Parathyroid adenoma (tissue), 2 donors: ENCODE data around the gene SAMD4A.

Source experiments
- H2AFZ ChIP-seq: fragments of 300-600 bp; sonication (generic); one replicate; pipeline ENCODE4 v1.7.0; 2017; ENCODE audit warnings: antibody characterized with exemption, mild to moderate bottlenecking
- H3K27ac ChIP-seq: fragments of 300-600 bp; sonication (generic); one replicate; pipeline ENCODE4 v1.7.0; 2017
- H3K27me3 ChIP-seq: fragments of 300-600 bp; sonication (generic); one replicate; pipeline ENCODE4 v1.7.0; 2017; ENCODE audit warnings: low read length; ENCODE audit not compliant: control insufficient read depth, insufficient read depth
- H3K36me3 ChIP-seq: fragments of 300-600 bp; sonication (generic); one replicate; pipeline ENCODE4 v1.7.0; 2017; ENCODE audit warnings: low read length; ENCODE audit not compliant: control insufficient read depth, insufficient read depth
- H3K4me1 ChIP-seq: fragments of 300-600 bp; sonication (generic); one replicate; pipeline ENCODE4 v1.7.0; 2017; ENCODE audit warnings: control low read depth
- H3K4me2 ChIP-seq: fragments of 300-600 bp; sonication (generic); one replicate; pipeline ENCODE4 v1.7.0; 2017; ENCODE audit warnings: low read length
- H3K4me3 ChIP-seq: fragments of 300-600 bp; sonication (generic); one replicate; pipeline ENCODE4 v1.7.0; 2017; ENCODE audit warnings: low read depth, low read length
- H3K79me2 ChIP-seq: fragments of 300-600 bp; sonication (generic); one replicate; pipeline ENCODE4 v1.7.0; 2017; ENCODE audit warnings: control low read depth
- H3K9ac ChIP-seq: fragments of 300-600 bp; sonication (generic); one replicate; pipeline ENCODE4 v1.7.0; 2017; ENCODE audit warnings: mild to moderate bottlenecking
- H3K9me3 ChIP-seq: fragments of 300-600 bp; sonication (generic); one replicate; pipeline ENCODE4 v1.7.0; 2017; ENCODE audit warnings: low read length; ENCODE audit not compliant: control insufficient read depth
- TF ChIP-seq, protein P1 (sequence below): fragments of 300-600 bp; sonication (generic); IDR thresholded peaks from one replicate; pipeline ENCODE4 v1.7.0; 2017; ENCODE audit warnings: antibody characterized with exemption, mild to moderate bottlenecking
- donor health status: primary hyperparathyroidism.

The SAMD4A gene

DNA sequence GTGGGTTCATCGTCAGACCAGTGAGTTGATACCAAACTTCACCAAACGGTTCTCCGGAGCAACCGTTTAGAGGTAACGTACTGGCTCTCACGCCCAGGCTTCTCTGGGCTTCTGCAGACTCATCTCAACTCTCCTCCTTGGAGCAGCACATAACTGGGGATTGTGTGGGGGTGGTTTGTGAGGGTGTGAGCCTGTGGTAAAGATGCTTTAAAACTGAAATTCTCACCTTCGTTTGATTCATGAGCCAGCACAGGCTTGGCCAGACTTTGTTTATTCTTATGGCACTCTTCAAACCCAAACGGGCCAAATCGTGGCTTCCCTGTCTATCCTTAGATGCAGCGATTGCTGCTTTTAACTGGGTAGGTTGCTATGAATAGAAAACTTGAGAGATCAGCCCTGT lies 121.3 kb downstream of the SAMD4A start:
- Histone ChIP-seq H3K4me1 (no peaks in the 10 kb centered on the region), H3K27ac (no peak overlapping the region)
- TF ChIP-seq, protein P1, sequence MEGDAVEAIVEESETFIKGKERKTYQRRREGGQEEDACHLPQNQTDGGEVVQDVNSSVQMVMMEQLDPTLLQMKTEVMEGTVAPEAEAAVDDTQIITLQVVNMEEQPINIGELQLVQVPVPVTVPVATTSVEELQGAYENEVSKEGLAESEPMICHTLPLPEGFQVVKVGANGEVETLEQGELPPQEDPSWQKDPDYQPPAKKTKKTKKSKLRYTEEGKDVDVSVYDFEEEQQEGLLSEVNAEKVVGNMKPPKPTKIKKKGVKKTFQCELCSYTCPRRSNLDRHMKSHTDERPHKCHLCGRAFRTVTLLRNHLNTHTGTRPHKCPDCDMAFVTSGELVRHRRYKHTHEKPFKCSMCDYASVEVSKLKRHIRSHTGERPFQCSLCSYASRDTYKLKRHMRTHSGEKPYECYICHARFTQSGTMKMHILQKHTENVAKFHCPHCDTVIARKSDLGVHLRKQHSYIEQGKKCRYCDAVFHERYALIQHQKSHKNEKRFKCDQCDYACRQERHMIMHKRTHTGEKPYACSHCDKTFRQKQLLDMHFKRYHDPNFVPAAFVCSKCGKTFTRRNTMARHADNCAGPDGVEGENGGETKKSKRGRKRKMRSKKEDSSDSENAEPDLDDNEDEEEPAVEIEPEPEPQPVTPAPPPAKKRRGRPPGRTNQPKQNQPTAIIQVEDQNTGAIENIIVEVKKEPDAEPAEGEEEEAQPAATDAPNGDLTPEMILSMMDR, result no peak

DNA sequence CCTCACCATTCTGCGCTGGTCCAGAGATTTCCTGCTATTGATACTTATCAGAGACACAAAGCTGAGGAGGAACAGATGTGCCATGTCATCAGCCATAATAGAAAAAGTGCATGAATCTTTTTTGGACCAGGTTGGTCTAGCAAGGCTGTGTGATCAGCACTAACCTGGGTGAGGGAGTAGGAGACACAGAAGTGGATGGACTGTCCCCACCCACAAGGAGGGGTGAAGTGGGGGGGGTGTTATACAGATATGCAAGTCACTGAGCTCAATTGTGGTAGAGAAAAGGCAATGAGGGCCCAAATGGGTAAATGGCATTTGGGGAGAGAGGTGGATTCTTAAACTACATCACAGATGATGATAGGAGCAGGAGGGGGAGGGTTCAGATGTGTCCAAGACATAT lies 123.0 kb downstream of the SAMD4A start:
- H3K9ac ChIP-seq, result no peak overlapping the region
- H3K9me3 ChIP-seq, result no peaks in the 10 kb centered on the region
- H3K4me3 ChIP-seq, result no peak overlapping the region
- TF ChIP-seq, protein P1, result no peak
- no peak overlapping the region for H3K4me2 ChIP-seq
- no peak overlapping the region for H3K27ac ChIP-seq
- no peak overlapping the region for H2AFZ ChIP-seq
- H3K4me1 ChIP-seq, result no peaks in the 10 kb centered on the region
- peaks cover 7% of the 10 kb centered on the region for H3K79me2 ChIP-seq
- no peaks in the 10 kb centered on the region for H3K27me3 ChIP-seq
- H3K36me3 ChIP-seq, result no peaks in the 10 kb centered on the region

More for the DNA sequence above, 121.3 kb downstream of the SAMD4A start:
- Histone ChIP-seq H3K9ac (no peak overlapping the region), H3K4me2 (no peak overlapping the region), H3K27me3 (no peaks in the 10 kb centered on the region), H3K4me3 (no peak overlapping the region), H3K36me3 (no peaks in the 10 kb centered on the region), H3K79me2 (peaks cover 7% of the 10 kb centered on the region), H3K9me3 (no peaks in the 10 kb centered on the region), H2AFZ (no peak overlapping the region)

DNA sequence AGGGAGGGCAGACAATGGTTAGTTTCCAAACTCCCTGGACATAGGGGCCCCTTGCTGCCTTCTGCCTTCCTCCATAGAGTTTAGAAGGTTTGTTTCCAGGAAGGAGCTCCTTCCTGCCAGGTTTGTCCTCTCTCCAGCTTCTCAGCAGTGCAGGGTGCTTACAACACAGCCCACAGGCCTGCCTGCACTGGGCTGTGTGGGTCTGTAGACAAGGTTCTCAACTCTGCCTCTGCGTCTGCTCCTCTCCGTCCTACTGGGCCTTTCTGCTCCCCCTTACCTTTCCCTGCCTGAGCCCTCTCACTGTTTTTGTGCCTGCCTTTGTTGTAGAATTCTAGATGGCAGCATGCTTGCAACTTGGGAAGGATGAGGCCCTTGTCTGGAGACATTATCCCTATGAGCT lies 124.0 kb downstream of the SAMD4A start:
- H3K36me3 ChIP-seq, result no peaks in the 10 kb centered on the region
- no peak overlapping the region for H3K27ac ChIP-seq
- TF ChIP-seq, protein P1, result no peak
- H3K4me2 ChIP-seq, result no peak overlapping the region
- H3K4me1 ChIP-seq, result no peaks in the 10 kb centered on the region
- no peak overlapping the region for H2AFZ ChIP-seq
- H3K79me2 ChIP-seq, result peaks cover 7% of the 10 kb centered on the region
- H3K9me3 ChIP-seq, result no peaks in the 10 kb centered on the region
- no peaks in the 10 kb centered on the region for H3K27me3 ChIP-seq
- H3K4me3 ChIP-seq, result no peak overlapping the region
- no peak overlapping the region for H3K9ac ChIP-seq

DNA sequence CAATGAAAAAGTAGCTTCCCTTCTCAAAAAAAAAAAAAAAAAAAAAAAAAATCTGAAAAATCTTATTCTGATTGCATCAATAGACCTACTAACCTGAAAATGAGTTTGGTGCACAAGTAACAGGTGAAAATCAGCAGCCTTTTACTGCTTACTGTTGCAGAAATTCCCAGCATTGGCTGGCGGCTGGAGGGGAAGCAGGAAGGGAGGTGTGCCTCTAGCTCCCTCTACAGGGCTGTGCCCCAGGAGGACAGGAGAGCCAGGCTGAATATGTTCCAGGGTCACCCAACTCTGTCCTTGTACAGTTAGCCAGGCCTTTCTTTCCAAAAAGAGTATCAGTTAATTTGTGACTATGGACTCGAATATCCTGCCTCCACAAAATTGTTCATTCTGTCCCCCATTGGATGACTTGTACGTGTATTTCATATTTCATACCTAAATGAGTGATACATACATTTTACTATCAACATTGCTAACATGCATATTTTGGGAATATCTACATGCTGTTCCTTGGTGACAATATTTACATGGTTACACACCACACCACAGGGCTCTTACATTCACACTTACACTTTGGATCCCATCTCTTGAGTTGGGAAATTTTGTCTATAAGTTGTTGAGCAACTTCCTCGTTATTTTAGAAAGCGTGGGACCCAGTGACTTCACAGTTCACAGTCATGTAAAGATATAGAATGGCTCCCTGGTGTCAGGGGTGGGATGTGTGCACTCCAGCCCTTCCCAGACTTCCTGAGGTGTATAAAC lies 124.8 kb downstream of the SAMD4A start:
- TF ChIP-seq, protein P1, result peak; percentile 83
- Histone ChIP-seq H3K36me3 (no peaks in the 10 kb centered on the region), H3K4me3 (no peak overlapping the region), H3K79me2 (peaks cover 7% of the 10 kb centered on the region), H3K27me3 (no peaks in the 10 kb centered on the region), H3K9me3 (no peaks in the 10 kb centered on the region), H3K4me2 (no peak overlapping the region), H2AFZ (no peak overlapping the region), H3K4me1 (no peaks in the 10 kb centered on the region), H3K27ac (no peak overlapping the region), H3K9ac (no peak overlapping the region)

DNA sequence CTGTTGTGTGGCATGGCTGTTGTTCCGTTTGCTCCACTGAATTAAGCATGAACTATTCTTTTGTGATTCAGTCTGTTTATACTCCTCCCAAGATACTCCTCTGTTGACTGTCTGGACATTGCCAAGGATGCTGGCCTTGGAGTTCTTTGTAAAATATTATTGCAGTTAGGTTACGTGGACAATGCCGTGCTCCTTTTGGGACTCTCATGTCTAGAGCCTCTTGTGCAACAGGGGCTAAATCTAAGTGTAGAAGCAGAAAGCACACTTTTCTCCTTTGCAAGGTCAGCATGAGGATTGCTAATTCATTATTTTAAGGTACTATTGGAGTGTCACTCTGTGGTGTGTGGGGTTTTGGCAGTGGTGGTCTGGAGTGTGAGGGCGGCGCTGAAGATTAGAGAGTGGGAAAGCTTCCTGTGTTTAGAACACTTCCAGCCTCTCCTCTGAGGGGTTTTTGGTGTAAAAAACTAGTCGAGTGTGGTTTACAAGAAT lies 125.4 kb downstream of the SAMD4A start:
- TF ChIP-seq, protein P1, result no peak
- no peaks in the 10 kb centered on the region for H3K9me3 ChIP-seq
- no peak overlapping the region for H3K9ac ChIP-seq
- no peaks in the 10 kb centered on the region for H3K4me1 ChIP-seq
- H3K79me2 ChIP-seq, result peaks cover 7% of the 10 kb centered on the region
- H3K4me3 ChIP-seq, result no peak overlapping the region
- H3K36me3 ChIP-seq, result no peaks in the 10 kb centered on the region
- no peak overlapping the region for H2AFZ ChIP-seq
- no peak overlapping the region for H3K27ac ChIP-seq
- no peak overlapping the region for H3K4me2 ChIP-seq
- H3K27me3 ChIP-seq, result no peaks in the 10 kb centered on the region
